ENCODE results near the gene ARHGAP19.

Gene ARHGAP19

DNA sequence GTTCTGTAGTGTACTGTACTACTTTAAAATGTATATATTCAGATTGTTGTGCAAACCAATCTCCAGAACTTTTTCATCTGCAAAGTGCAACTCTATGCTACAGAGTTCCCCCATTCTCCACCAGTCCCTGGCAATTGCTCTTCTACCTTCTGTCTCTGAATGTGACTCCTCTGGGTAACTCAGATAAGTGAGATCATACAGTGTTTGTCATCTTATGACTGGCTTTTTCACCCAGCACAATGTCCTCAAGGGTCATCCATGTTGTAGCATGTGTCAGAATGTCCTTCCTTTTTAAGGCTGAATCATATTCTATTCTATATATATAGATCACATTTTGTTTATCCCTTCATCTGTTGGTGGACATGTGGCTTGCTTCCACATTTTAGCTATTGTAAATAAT is 117.5 kb downstream of the ARHGAP19 start:
- no peak for DNase-seq (ENCODE audit: low read depth)
- H3K4me3 ChIP-seq (ENCODE audit: low read depth, low read length): no peak overlapping the region
- in situ Hi-C loops (cut with HindIII; ENCODE audit: low sequenced_read_pairs): no loop called here
- TF ChIP-seq, protein P1, sequence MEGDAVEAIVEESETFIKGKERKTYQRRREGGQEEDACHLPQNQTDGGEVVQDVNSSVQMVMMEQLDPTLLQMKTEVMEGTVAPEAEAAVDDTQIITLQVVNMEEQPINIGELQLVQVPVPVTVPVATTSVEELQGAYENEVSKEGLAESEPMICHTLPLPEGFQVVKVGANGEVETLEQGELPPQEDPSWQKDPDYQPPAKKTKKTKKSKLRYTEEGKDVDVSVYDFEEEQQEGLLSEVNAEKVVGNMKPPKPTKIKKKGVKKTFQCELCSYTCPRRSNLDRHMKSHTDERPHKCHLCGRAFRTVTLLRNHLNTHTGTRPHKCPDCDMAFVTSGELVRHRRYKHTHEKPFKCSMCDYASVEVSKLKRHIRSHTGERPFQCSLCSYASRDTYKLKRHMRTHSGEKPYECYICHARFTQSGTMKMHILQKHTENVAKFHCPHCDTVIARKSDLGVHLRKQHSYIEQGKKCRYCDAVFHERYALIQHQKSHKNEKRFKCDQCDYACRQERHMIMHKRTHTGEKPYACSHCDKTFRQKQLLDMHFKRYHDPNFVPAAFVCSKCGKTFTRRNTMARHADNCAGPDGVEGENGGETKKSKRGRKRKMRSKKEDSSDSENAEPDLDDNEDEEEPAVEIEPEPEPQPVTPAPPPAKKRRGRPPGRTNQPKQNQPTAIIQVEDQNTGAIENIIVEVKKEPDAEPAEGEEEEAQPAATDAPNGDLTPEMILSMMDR (IDR thresholded peaks at IDR 0.05; ENCODE audit: low read depth, low read length, missing control alignments): no peak

DNA sequence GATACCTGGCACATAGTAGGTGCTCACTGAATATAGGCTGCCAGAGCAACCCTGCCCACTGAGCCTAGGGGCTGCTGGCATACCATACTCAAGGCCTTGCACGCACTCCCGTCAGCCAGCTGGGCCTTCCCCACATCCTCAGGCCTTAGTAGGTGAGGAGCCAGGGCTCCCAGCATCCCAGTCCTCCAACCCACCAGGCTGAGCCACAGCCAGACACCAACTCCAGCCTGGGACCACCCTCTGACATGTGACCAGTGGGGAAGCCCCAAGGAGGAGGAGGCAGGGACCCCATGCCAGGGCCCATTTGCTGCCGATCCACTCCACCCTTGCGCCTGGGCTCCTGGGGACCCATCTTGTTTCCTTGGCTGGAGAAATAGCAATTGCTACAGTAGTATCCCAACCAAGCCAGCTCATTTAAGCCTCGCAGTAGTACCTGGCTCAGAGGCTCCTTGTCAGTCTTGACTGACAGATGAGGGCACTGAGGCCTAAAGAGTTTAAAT is 118.1 kb downstream of the ARHGAP19 start:
- in situ Hi-C loops (cut with HindIII; ENCODE audit: low sequenced_read_pairs): no loop called here
- H3K4me3 ChIP-seq (ENCODE audit: low read depth, low read length): no peak overlapping the region
- TF ChIP-seq, protein P1 (IDR thresholded peaks at IDR 0.05; ENCODE audit: low read depth, low read length, missing control alignments): no peak
- no peak for DNase-seq (ENCODE audit: low read depth)

GRCh38 chr10:97173036-97173435 is 119.4 kb downstream of the ARHGAP19 start:
- in situ Hi-C loops (cut with HindIII; ENCODE audit: low sequenced_read_pairs): no loop called here
- TF ChIP-seq, protein P1 (IDR thresholded peaks at IDR 0.05; ENCODE audit: low read depth, low read length, missing control alignments): no peak
- no peak for DNase-seq (ENCODE audit: low read depth)
- no peak overlapping the region for H3K4me3 ChIP-seq (ENCODE audit: low read depth, low read length)
